Mesendoderm (in vitro differentiated cells): ENCODE results near the gene TENM4.

Experiments
- DNase-seq: peaks from one replicate; pipeline ENCODE4 v3.0.0; 2013
- H2AK5ac ChIP-seq: 2 replicates; pipeline ENCODE4 v1.6.1; 2013; ENCODE audit warnings: low read length, inconsistent platforms
- H2BK120ac ChIP-seq: 2 replicates; pipeline ENCODE4 v1.6.1; 2013; ENCODE audit warnings: low read depth, mild to moderate bottlenecking, low read length, moderate library complexity, mixed read lengths
- H2BK15ac ChIP-seq: replicated peaks from 2 replicates; pipeline ENCODE4 v1.6.1; 2013; ENCODE audit warnings: low read depth, mild to moderate bottlenecking, moderate library complexity
- H2BK5ac ChIP-seq: 2 replicates; pipeline ENCODE4 v1.6.1; 2013; ENCODE audit warnings: low read length, inconsistent platforms
- H3K18ac ChIP-seq: 2 replicates; pipeline ENCODE4 v1.6.1; 2013; ENCODE audit warnings: mild to moderate bottlenecking, low read length, mixed read lengths
- H3K23ac ChIP-seq: one replicate; pipeline ENCODE4 v1.6.1; 2013; ENCODE audit warnings: low read length
- H3K27ac ChIP-seq: 2 replicates; pipeline ENCODE4 v1.5.1; 2013; ENCODE audit warnings: low read depth, mild to moderate bottlenecking, inconsistent platforms, low read length, moderate library complexity
- H3K27me3 ChIP-seq: 2 replicates; pipeline ENCODE4 v1.6.1; 2013; ENCODE audit warnings: low read length, control low read depth, mild to moderate bottlenecking, inconsistent platforms; ENCODE audit not compliant: insufficient read depth, poor library complexity
- H3K36me3 ChIP-seq: 2 replicates; pipeline ENCODE4 v1.6.1; 2013; ENCODE audit warnings: low read length, inconsistent platforms; ENCODE audit not compliant: control insufficient read depth, insufficient read depth
- H3K4ac ChIP-seq: one replicate; pipeline ENCODE4 v1.6.1; 2013; ENCODE audit warnings: low read depth, mild to moderate bottlenecking, low read length, moderate library complexity
- H3K4me1 ChIP-seq: 2 replicates; pipeline ENCODE4 v1.6.1; 2013; ENCODE audit warnings: low read depth, low read length, inconsistent platforms; ENCODE audit not compliant: control insufficient read depth
- H3K4me2 ChIP-seq: 2 replicates; pipeline ENCODE4 v1.6.1; 2013; ENCODE audit warnings: low read length
- H3K4me3 ChIP-seq: 2 replicates; pipeline ENCODE4 v1.5.1; 2013; ENCODE audit warnings: mild to moderate bottlenecking, low read length
- H3K56ac ChIP-seq: one replicate; pipeline ENCODE4 v1.6.1; 2013; ENCODE audit warnings: low read length
- H3K79me1 ChIP-seq: 2 replicates; pipeline ENCODE4 v1.6.1; 2013; ENCODE audit warnings: low read length, inconsistent platforms
- H3K79me2 ChIP-seq: 2 replicates; pipeline ENCODE4 v1.6.1; 2013; ENCODE audit warnings: mild to moderate bottlenecking, low read length; ENCODE audit not compliant: control insufficient read depth, insufficient read depth
- H3K9ac ChIP-seq: 2 replicates; pipeline ENCODE4 v1.6.1; 2013; ENCODE audit warnings: low read length, inconsistent platforms
- H4K5ac ChIP-seq: one replicate; pipeline ENCODE4 v1.6.1; 2013; ENCODE audit warnings: low read length
- H4K8ac ChIP-seq: one replicate; pipeline ENCODE4 v1.6.1; 2013; ENCODE audit warnings: low read depth, mild to moderate bottlenecking, control low read depth, low read length, moderate library complexity
- WGBS: extraction: QIAGEN DNeasy Blood & Tissue Kit; methylation state at CpG from one replicate; pipeline ENCODE4 v1.1.7; 2013; ENCODE audit warnings: low lambda C conversion rate, missing lambda C conversion rate; ENCODE audit not compliant: insufficient coverage; ENCODE audit errors: extremely low coverage; 5-methylcytosine and 5-hydroxymethylcytosine counted together

Gene TENM4

DNA sequence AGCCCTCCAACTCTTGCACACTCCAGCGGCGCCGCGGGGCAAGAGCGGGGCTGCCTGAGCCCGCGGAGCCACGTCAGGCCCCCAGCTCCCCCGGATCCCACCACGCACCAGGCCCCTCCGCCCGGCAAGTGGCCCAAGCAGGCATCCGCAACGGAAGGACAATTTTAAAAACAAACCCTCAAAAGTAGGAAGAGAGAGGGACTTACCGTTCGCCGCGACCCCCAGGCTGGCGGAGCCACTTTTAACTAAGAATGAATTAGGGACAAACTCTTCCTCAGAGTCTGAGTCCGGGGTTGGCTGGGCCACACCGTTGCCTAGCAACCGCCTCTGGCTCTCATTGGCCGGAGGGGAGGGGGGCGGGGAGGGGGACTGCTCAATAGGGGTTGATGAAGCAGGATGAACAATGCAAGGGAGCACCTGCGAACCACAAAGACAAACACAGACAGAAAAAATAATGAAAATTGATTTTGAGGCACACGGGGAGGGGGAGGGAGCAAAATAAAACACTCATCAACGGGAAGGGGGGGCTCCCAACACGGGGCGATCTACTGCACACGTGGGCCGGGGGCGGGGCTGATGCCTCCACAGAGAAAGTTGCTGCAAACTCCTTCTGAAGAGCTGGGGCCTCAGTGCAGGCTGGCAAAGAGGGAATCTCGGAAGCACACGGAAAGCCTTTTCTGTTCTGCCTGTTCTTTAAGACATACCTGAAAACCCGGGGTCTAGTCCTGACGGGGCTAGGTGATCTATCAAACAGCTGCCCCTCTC lies 478.7 kb downstream of the TENM4 start:
- peak overlapping the region; percentile 31 for H3K18ac ChIP-seq
- H2BK5ac ChIP-seq = no peak overlapping the region
- no CpG with 5 or more reads among the region's 36 CpGs for WGBS
- H2BK15ac ChIP-seq = no peak overlapping the region
- peak overlapping the region; percentile 2 for H3K4me3 ChIP-seq
- H3K4me2 ChIP-seq = peak overlapping the region; percentile 32
- H3K79me1 ChIP-seq = no peaks in the 10 kb centered on the region
- H3K9ac ChIP-seq = peak overlapping the region; percentile 34
- peak overlapping the region; percentile 10 for H3K56ac ChIP-seq
- no peaks in the 10 kb centered on the region for H3K36me3 ChIP-seq
- no peaks in the 10 kb centered on the region for H3K79me2 ChIP-seq
- H4K8ac ChIP-seq = no peak overlapping the region
- no peak overlapping the region for H2AK5ac ChIP-seq
- no peak overlapping the region for H2BK120ac ChIP-seq
- H3K27me3 ChIP-seq = no peaks in the 10 kb centered on the region
- no peaks in the 10 kb centered on the region for H3K4me1 ChIP-seq
- H4K5ac ChIP-seq = no peak overlapping the region
- peak; percentile 91 for DNase-seq
- no peak overlapping the region for H3K4ac ChIP-seq
- H3K23ac ChIP-seq = no peak overlapping the region
- no peak overlapping the region for H3K27ac ChIP-seq

DNA sequence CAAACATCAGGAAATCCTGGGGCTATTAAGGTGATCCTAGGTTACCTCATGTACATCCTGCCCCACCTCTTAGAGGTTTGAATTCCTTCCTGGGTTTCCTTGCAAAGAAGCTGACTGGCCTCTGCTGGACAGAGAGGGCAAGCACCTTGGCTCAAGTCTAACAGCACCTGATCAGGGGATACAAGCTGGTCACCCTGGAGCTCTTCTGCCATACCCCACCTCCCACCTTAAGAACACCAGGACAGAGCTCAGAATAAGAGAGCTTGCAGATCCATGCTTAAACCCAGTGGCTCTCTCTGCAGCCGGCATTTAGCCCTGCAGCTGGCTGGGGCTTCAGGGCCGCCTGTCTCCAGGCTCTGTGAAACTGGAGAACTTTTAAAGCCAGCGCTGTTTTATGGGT lies 479.6 kb downstream of the TENM4 start:
- Histone ChIP-seq H3K36me3 (no peaks in the 10 kb centered on the region), H3K56ac (no peak overlapping the region), H2AK5ac (no peak overlapping the region), H2BK15ac (no peak overlapping the region), H3K27me3 (no peaks in the 10 kb centered on the region), H3K23ac (no peak overlapping the region), H3K4me2 (no peak overlapping the region), H3K4ac (no peak overlapping the region), H3K4me3 (no peak overlapping the region), H3K9ac (peak overlapping the region; percentile 34), H3K18ac (no peak overlapping the region), H3K4me1 (no peaks in the 10 kb centered on the region), H2BK5ac (no peak overlapping the region), H3K79me2 (no peaks in the 10 kb centered on the region), H4K5ac (no peak overlapping the region), H4K8ac (no peak overlapping the region), H2BK120ac (no peak overlapping the region), H3K27ac (no peak overlapping the region), H3K79me1 (no peaks in the 10 kb centered on the region)
- DNase-seq = peak; percentile 92
- WGBS = no CpG with 5 or more reads among the region's 3 CpGs

DNA sequence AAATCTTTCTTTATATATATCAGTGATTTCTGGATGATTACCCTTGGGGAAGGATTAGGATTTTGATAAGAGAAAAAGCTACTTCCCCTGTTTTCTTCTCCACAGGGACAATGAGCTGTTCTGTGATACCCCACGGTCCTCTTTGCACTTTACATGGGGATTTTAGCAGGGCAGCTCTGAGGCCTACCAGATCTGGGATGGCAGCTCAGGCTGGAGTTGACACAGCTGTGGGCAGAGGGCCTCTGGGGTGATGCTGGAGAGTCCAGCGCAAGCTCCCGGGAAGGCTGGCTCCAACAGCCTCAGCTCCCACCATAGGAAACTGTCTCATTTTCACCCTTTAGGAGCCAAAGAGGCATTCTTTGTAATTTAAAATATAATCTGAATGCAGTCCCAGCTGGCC lies 482.4 kb downstream of the TENM4 start:
- Histone ChIP-seq H2BK5ac (no peak overlapping the region), H3K36me3 (no peaks in the 10 kb centered on the region), H3K27me3 (no peaks in the 10 kb centered on the region), H4K5ac (no peak overlapping the region), H3K56ac (no peak overlapping the region), H3K79me2 (no peaks in the 10 kb centered on the region), H4K8ac (no peak overlapping the region), H2BK15ac (no peak overlapping the region), H3K4me2 (no peak overlapping the region), H3K4me3 (no peak overlapping the region), H2AK5ac (no peak overlapping the region), H3K18ac (no peak overlapping the region), H3K4me1 (no peaks in the 10 kb centered on the region), H3K23ac (no peak overlapping the region), H3K79me1 (no peaks in the 10 kb centered on the region), H3K9ac (no peak overlapping the region), H3K4ac (no peak overlapping the region), H2BK120ac (no peak overlapping the region), H3K27ac (no peak overlapping the region)
- WGBS = no CpG with 5 or more reads among the region's 3 CpGs
- peak; percentile 31 for DNase-seq

GRCh38 chr11:78957476-78958245 lies 483.2 kb downstream of the TENM4 start:
- Histone ChIP-seq H3K79me2 (no peaks in the 10 kb centered on the region), H4K5ac (no peak overlapping the region), H3K4me3 (no peak overlapping the region), H3K36me3 (no peaks in the 10 kb centered on the region), H3K4me1 (no peaks in the 10 kb centered on the region), H3K4ac (no peak overlapping the region), H3K18ac (no peak overlapping the region), H3K27ac (no peak overlapping the region), H3K4me2 (no peak overlapping the region), H2AK5ac (no peak overlapping the region), H3K56ac (no peak overlapping the region), H4K8ac (no peak overlapping the region), H3K9ac (no peak overlapping the region), H3K27me3 (no peaks in the 10 kb centered on the region), H3K23ac (no peak overlapping the region), H3K79me1 (no peaks in the 10 kb centered on the region), H2BK120ac (no peak overlapping the region), H2BK15ac (no peak overlapping the region), H2BK5ac (no peak overlapping the region)
- no peak for DNase-seq
- no CpG with 5 or more reads among the region's 5 CpGs for WGBS

GRCh38 chr11:78954696-78955095 lies 486.1 kb downstream of the TENM4 start:
- Histone ChIP-seq H3K23ac (no peak overlapping the region), H3K56ac (no peak overlapping the region), H3K4me2 (no peak overlapping the region), H3K4ac (no peak overlapping the region), H3K4me3 (no peak overlapping the region), H4K8ac (no peak overlapping the region), H2BK5ac (no peak overlapping the region), H2BK15ac (no peak overlapping the region), H2BK120ac (no peak overlapping the region), H3K27ac (no peak overlapping the region), H3K18ac (no peak overlapping the region), H3K79me1 (no peaks in the 10 kb centered on the region), H3K36me3 (no peaks in the 10 kb centered on the region), H3K27me3 (no peaks in the 10 kb centered on the region), H2AK5ac (no peak overlapping the region), H3K79me2 (no peaks in the 10 kb centered on the region), H3K9ac (no peak overlapping the region), H4K5ac (no peak overlapping the region), H3K4me1 (peaks cover 4% of the 10 kb centered on the region)
- no CpG with 5 or more reads among the region's 3 CpGs for WGBS
- no peak for DNase-seq
